Muscle layer of colon (tissue), 2 donors: ENCODE measurements around the gene IFITM10.

Experiments used
- H3K27ac ChIP-seq: one replicate; pipeline ENCODE4 v1.7.0; 2013; ENCODE audit warnings: low read depth, mild to moderate bottlenecking, low read length, moderate library complexity
- H3K27me3 ChIP-seq, 2 donors: one replicate each; pipeline ENCODE4 v1.7.0; 2013; ENCODE audit warnings: low read length in 2 of 2, mild to moderate bottlenecking in 2 of 2; ENCODE audit not compliant: insufficient read depth in 2 of 2, control insufficient read depth in 1 of 2
- H3K36me3 ChIP-seq: one replicate; pipeline ENCODE4 v1.7.0; 2013; ENCODE audit warnings: mild to moderate bottlenecking, low read length; ENCODE audit not compliant: insufficient read depth
- H3K4me1 ChIP-seq: one replicate; pipeline ENCODE4 v1.7.0; 2013; ENCODE audit warnings: mild to moderate bottlenecking, low read length; ENCODE audit not compliant: insufficient read depth
- H3K4me3 ChIP-seq, 2 donors: one replicate each; pipeline ENCODE4 v1.7.0; 2013; ENCODE audit warnings: low read length in 2 of 2, low read depth in 1 of 2, mild to moderate bottlenecking in 1 of 2, moderate library complexity in 1 of 2
- H3K9ac ChIP-seq: one replicate; pipeline ENCODE4 v1.7.0; 2013; ENCODE audit warnings: low read length
- H3K9me3 ChIP-seq: one replicate; pipeline ENCODE4 v1.7.0; 2013; ENCODE audit warnings: mild to moderate bottlenecking, low read length
- donor health status: abdominal sarcoma.
- donor health status: Adenocarcinoma of cecum.

The IFITM10 gene

DNA sequence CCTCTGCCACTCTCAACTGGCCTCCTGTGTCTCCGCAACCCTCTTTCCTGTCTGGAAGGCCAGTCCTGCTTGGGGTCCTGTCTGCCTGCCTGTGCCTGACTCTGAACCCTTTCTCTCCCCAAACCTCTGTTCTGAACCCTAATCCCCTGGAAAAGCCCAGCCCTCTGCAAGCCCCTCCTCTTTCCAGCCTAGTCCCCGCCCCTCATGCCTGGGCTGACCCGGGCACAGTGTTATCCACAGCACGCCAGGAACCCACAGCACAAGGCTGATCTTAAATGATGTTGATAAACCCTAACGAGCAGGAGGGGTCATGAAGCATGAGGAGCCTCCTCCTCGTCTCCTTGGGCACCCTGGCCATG, at the start of gene IFITM10:
IFITM10 (minus strand) TSS at position 115 of the 359 bp plus-strand sequence. CDS start 153 bp downstream, outside the sequence.
- no peaks in the 10 kb centered on the region for H3K4me1 ChIP-seq
- H3K27me3 ChIP-seq: peaks cover 0 to 23% of the 10 kb centered on the region in 2 donors
- no peaks in the 10 kb centered on the region for H3K9me3 ChIP-seq
- peaks cover 21% of the 10 kb centered on the region for H3K36me3 ChIP-seq
- no peak within 1 kb of the TSS for H3K4me3 ChIP-seq
- H3K27ac ChIP-seq: no peak within 1 kb of the TSS
- H3K9ac ChIP-seq: no peak within 1 kb of the TSS

DNA sequence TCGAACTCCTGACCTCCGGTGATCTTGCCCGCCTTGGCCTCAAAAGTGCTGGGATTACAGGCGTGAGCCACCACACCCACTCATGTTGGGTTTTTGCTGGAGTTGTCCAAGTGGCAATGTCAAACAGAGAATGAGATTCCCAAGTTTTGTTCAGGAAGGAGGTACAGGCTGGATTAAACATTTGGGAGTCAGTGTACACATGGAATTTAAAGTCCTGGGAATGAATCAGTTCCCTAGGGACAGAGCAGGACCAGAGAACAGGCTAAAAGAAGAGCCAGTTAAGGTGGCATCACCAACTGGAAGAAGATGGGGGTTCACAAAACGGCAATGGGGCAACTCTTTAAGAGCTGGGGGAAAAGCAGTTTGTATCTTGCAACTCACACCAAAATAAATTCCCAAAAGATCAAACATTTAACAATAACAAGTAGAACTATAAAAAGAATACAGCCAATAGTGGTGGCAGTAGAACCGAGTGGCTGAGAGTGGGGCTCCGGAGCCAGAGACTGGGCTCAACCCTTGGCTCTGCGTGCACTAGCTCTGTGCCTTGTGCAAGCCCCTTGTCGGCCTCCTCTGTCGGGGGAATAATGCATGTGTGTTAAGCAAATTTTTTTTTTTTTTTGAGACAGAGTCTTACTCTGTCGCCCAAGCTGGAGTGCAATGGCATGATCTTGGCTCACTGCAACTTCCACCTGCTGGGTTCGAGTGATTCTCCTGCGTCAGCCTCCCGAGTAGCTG, 47.2 kb upstream of the IFITM10 start:
- H3K4me3 ChIP-seq: no peak overlapping the region
- H3K4me1 ChIP-seq: no peaks in the 10 kb centered on the region
- H3K27me3 ChIP-seq: no peaks in the 10 kb centered on the region
- H3K27ac ChIP-seq: no peak overlapping the region
- H3K36me3 ChIP-seq: no peaks in the 10 kb centered on the region
- no peak overlapping the region for H3K9ac ChIP-seq
- H3K9me3 ChIP-seq: no peaks in the 10 kb centered on the region

DNA sequence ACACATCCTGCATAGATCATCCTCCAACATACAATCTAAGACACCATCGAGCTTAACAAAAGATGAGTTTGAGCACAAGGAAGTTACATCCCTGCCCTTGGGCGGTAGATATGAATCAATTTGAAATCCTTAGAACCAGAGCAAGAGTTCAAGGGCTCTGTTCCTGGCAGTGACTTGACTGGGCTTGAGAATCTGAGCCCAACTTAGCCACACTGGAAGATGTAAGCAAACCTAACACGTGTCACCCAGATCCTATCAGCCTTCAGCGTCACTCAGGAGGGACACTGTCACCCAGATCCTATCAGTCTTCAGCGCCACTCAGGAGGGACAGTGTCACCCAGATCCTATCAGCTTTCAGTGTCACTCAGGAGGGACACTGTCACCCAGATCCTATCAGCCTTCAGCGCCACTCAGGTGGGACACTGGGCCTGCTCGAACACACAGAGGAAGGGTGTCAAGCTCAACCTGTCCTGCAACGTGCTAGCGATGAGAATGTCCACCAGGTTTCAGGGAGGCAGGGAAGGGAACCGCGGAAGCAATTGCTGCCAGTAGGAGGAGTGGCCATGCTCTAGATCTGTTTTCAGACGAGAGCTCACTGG, 46.1 kb upstream of the IFITM10 start:
- H3K9me3 ChIP-seq: no peaks in the 10 kb centered on the region
- H3K9ac ChIP-seq: no peak overlapping the region
- H3K4me1 ChIP-seq: no peaks in the 10 kb centered on the region
- no peak overlapping the region for H3K27ac ChIP-seq
- no peaks in the 10 kb centered on the region for H3K36me3 ChIP-seq
- H3K27me3 ChIP-seq: no peaks in the 10 kb centered on the region
- no peak overlapping the region for H3K4me3 ChIP-seq

DNA sequence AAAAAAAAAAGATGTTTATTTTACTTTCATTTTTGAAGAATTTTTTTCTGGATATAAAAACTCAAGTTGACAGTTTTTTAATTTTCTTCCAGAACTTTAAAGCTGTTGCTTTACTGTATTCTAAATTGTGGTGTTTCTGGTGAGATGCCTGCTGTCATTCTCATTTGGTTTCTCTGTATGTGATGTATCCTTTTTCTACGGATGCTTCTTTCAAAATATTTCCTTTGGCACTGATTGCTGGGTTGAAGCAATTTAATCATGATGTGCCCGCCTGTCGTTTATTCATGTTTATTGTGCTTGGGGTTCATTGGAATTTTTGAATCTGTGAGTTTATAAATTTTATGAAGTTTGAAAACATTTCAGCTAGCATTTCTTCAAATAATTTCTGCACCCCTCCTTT, 42.7 kb upstream of the IFITM10 start:
- no peaks in the 10 kb centered on the region for H3K9me3 ChIP-seq
- no peak overlapping the region for H3K4me3 ChIP-seq
- H3K27ac ChIP-seq: no peak overlapping the region
- H3K27me3 ChIP-seq: no peaks in the 10 kb centered on the region
- no peak overlapping the region for H3K9ac ChIP-seq
- no peaks in the 10 kb centered on the region for H3K4me1 ChIP-seq
- no peaks in the 10 kb centered on the region for H3K36me3 ChIP-seq

DNA sequence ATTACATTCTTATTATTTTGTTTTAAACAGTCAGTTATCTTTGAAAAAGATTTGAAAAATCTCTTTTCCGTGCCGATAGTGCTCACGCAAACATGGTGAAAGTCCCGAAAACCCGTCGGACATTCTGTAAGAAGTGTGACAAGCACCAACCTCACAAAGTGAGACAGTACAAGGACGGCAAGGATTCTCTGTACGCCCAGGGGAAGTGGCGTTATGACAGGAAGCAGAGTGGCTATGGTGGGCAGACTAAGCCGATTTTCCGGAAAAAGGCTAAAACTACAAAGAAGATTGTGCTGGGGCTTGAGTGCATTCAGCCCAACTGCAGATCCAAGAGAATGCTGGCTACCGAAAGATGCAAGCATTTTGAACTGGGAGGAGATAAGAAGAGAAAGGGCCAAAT, 42.1 kb upstream of the IFITM10 start:
- Histone ChIP-seq H3K9ac (no peak overlapping the region), H3K27me3 (no peaks in the 10 kb centered on the region), H3K27ac (no peak overlapping the region), H3K36me3 (no peaks in the 10 kb centered on the region), H3K4me3 (no peak overlapping the region), H3K9me3 (no peaks in the 10 kb centered on the region), H3K4me1 (no peaks in the 10 kb centered on the region)

DNA sequence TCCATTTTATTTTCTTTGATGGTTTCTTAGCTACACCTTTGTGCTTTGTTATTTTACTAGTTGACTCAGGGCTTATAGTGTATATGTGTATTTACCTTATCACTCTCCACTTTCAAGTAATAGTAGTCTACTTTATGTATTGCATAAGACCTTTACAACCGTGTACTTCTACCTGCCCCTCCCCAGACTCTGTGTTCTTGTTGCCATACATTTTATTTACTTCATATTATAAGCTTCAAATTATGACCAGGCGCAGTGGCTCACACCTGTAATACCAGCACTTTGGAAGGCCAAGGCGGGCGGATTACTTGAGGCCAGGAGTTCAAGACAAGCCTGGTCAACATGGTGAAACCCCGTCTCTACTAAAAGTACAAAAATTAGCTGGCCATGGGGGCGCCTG, 41.5 kb upstream of the IFITM10 start:
- Histone ChIP-seq H3K4me3 (no peak overlapping the region), H3K4me1 (no peaks in the 10 kb centered on the region), H3K27ac (no peak overlapping the region), H3K36me3 (no peaks in the 10 kb centered on the region), H3K27me3 (no peaks in the 10 kb centered on the region), H3K9me3 (no peaks in the 10 kb centered on the region), H3K9ac (no peak overlapping the region)

DNA sequence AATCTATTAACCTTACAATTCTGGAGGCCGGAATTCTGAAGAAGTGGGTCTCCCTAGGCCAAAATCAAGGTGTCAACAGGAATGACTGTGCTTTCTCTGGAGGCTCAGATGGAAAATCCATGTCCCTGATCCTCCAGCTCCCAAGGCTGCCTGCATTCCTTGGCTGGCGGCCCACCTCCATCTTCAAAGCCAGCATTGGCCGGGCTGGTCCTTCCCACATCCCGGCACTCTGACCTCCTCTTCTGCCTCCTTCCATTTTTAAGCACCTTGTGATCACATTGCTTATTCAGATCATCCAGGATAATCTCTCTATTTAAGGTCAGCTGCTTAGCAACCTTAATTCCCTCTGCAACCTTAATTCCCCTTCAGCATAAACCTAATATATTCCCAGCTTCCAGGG, 36.1 kb upstream of the IFITM10 start:
- no peak overlapping the region for H3K4me3 ChIP-seq
- no peak overlapping the region for H3K9ac ChIP-seq
- no peaks in the 10 kb centered on the region for H3K27me3 ChIP-seq
- no peak overlapping the region for H3K27ac ChIP-seq
- no peaks in the 10 kb centered on the region for H3K36me3 ChIP-seq
- no peaks in the 10 kb centered on the region for H3K4me1 ChIP-seq
- H3K9me3 ChIP-seq: no peaks in the 10 kb centered on the region

DNA sequence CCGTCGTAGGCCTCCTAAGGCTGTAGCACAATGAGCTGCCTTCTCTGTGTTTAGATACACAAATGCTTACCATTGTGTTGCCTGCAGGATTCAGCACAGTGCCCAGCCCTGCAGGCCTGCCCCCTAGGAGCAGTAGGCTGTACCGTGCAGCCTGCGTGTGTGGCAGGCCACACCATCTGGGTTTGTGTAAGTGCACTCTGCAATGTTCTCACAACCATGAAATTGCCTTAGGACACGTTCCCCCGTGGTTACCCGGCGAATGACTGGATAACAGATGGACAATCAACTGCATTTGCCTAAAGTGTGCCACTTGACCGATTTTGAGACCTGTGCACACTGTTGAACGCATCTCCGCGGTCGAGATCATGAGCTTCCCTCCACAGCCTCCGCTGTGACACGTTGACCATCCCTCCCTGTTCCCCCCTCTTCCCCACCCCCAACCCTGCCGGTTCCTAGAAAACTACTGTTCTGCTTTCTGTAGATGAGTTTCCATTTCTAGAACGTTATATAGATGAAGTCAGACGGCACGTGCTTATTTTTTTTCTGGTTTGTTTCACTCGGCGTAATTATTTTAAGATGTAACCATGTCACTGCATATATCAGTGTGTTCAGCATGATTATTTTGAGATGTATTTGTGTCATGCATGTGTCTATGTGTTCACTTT, 35.5 kb upstream of the IFITM10 start:
- Histone ChIP-seq H3K4me1 (no peaks in the 10 kb centered on the region), H3K27ac (no peak overlapping the region), H3K4me3 (no peak overlapping the region), H3K27me3 (no peaks in the 10 kb centered on the region), H3K9me3 (no peaks in the 10 kb centered on the region), H3K9ac (no peak overlapping the region), H3K36me3 (no peaks in the 10 kb centered on the region)

DNA sequence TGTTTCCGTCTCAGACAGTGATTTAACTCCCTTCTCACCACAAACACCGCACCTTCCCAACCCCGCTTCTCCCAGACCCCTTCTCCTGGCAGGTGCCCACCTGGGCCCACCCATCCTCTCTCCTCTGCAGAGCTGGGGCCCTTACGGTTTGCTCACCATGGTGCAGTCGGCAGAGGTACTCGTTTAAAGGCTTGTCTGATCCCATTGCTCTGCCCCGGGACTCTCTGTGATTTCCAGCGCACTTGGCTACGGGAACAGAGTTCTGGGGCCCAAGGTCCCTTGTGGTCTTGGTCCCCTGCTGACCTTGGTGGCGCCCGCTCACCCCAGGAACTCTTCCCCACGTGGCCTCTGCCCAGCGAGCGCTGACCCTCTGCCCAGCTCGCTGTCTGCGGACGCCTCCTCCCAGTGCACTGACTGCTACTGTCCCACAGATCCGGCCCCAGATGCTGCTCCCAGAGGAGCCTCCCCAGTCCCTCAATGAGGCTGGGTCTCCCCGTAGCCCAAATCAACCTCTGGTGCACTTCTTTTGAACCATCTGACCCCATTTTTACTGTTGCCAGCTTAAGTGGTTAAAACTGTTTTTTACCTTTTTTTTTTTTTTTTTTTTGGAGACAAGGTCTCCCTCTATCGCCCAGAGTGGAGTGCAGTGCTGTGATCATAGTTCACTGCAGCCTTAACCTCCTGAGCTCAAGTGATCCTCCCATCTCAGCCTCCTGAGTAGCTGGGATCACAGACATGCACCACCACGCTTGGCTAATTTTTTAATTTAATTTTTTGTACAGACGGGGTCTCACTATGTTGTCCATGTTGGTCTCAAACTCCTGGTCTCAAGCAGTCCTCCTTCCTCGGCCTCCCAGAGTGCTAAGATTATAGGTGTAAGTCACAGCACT, 34.6 kb upstream of the IFITM10 start:
- Histone ChIP-seq H3K36me3 (no peaks in the 10 kb centered on the region), H3K9me3 (no peaks in the 10 kb centered on the region), H3K9ac (no peak overlapping the region), H3K27ac (no peak overlapping the region), H3K4me3 (no peak overlapping the region), H3K4me1 (no peaks in the 10 kb centered on the region), H3K27me3 (no peaks in the 10 kb centered on the region)

DNA sequence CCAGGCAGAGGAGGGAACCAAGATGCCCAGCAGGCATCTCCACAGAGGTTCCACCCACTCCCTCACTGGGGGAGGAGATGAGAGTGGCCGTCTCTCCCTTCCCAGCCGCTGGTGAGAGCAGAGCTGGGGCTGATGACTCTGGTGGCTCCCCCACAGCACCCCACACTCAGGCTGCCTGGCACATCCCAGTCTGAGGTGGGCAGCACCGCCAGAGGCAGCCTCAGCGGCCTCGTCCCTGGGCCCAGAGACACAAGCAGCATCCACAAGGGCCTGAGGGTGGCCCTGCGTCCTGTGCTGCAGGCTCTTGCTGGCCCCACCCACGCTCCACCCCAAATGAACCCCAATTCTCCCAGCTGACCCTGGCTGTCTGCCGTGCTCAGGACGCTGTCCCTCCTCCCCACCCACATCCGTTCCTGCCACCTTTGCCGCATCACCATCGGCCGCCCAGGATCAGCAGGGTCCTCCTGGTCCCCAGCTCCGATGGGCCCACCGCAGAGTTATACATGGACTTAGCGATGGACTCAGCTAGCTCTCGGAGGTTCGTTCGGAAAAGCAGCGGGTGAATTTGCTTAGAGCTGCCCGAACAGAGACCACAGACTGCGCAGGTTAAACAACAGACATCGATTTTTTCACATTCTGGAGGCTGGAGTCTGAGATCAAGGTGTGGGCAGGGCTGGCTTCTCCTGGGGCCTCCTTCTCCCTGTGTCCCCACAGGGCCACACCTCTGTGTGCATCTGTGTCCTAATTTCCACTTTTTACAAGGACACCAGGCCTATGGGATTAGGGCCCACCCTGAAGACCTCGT, 33.5 kb upstream of the IFITM10 start:
- Histone ChIP-seq H3K4me1 (no peaks in the 10 kb centered on the region), H3K9ac (no peak overlapping the region), H3K9me3 (no peaks in the 10 kb centered on the region), H3K4me3 (no peak overlapping the region), H3K36me3 (no peaks in the 10 kb centered on the region), H3K27ac (no peak overlapping the region), H3K27me3 (no peaks in the 10 kb centered on the region)
